ENCODE data around the gene GLI2. TPM values are rescaled to one million over a fixed set of nuclear protein-coding genes. Genes with fewer than 3 reads are reported as not detected.

Gene GLI2
- total RNA-seq, 1 donor from 2014 or later: 42.9 TPM

- H3K27ac Mint-ChIP-seq (ENCODE audit: unreplicated experiment): no peak overlapping the region
- H3K4me3 ChIP-seq (ENCODE audit: insufficient read depth, low read depth, low read length): no peak overlapping the region
These were observed 35.0 kb upstream of the GLI2 start for GRCh38 chr2:120700659-120701058.

GRCh38 chr2:120701096-120701495, 34.6 kb upstream of the GLI2 start:
- Histone ChIP-seq H3K4me2 (ENCODE audit: low read length) (no peak overlapping the region), H3K9ac (ENCODE audit: low read length) (no peak overlapping the region), H3K79me2 (ENCODE audit: insufficient read depth, low read length) (no peaks in the 10 kb centered on the region), H3K9me3 (ENCODE audit: insufficient read depth, low read depth, low read length) (no peaks in the 10 kb centered on the region), H3K27ac (ENCODE audit: low read depth, low read length) (no peak overlapping the region), H3K27me3 (ENCODE audit: insufficient read depth, low read length) (no peaks in the 10 kb centered on the region), H4K20me1 (ENCODE audit: insufficient read depth, low read length) (no peaks in the 10 kb centered on the region), H3K4me3 (ENCODE audit: insufficient read depth, low read depth, low read length) (no peak overlapping the region), H2AFZ (ENCODE audit: low read depth, low read length) (no peak overlapping the region), H3K4me1 (ENCODE audit: insufficient read depth, low read length) (peaks cover under 1% of the 10 kb centered on the region), H3K36me3 (ENCODE audit: insufficient read depth, low read length) (no peaks in the 10 kb centered on the region)
- no peak for FAIRE-seq
- Mint-ChIP-seq H3K4me3 (ENCODE audit: unreplicated experiment) (no peak overlapping the region), H3K4me1 (ENCODE audit: low read depth, unreplicated experiment) (peaks cover 25% of the 10 kb centered on the region), H3K27me3 (ENCODE audit: low read depth, unreplicated experiment) (peaks cover 13% of the 10 kb centered on the region), H3K9me3 (ENCODE audit: unreplicated experiment) (no peaks in the 10 kb centered on the region), H3K36me3 (ENCODE audit: low read depth, unreplicated experiment) (no peaks in the 10 kb centered on the region), H3K27ac (ENCODE audit: unreplicated experiment) (no peak overlapping the region)
- DNase-seq (ENCODE audit: low read depth): no peak
- TF ChIP-seq CTCF (IDR thresholded peaks at IDR 0.05; ENCODE audit: insufficient read depth, low read depth, low read length): no peak
- no peak for TF ChIP-seq EZH2 (IDR thresholded peaks at IDR 0.05; ENCODE audit: insufficient read depth, low read length)

More at GRCh38 chr2:120700659-120701058, 35.0 kb upstream of the GLI2 start:
- H3K4me1 ChIP-seq (ENCODE audit: insufficient read depth, low read length): peaks cover 5% of the 10 kb centered on the region
- Mint-ChIP-seq H3K27me3 (ENCODE audit: low read depth, unreplicated experiment) (peaks cover 12% of the 10 kb centered on the region), H3K4me3 (ENCODE audit: unreplicated experiment) (no peak overlapping the region), H3K36me3 (ENCODE audit: low read depth, unreplicated experiment) (no peaks in the 10 kb centered on the region), H3K9me3 (ENCODE audit: unreplicated experiment) (no peaks in the 10 kb centered on the region), H3K4me1 (ENCODE audit: low read depth, unreplicated experiment) (peaks cover 25% of the 10 kb centered on the region)
- no peak for FAIRE-seq
- no peaks in the 10 kb centered on the region for H4K20me1 ChIP-seq (ENCODE audit: insufficient read depth, low read length)
- H2AFZ ChIP-seq (ENCODE audit: low read depth, low read length): no peak overlapping the region
- TF ChIP-seq CTCF (IDR thresholded peaks at IDR 0.05; ENCODE audit: insufficient read depth, low read depth, low read length) (no peak), EZH2 (IDR thresholded peaks at IDR 0.05; ENCODE audit: insufficient read depth, low read length) (no peak)
- no peaks in the 10 kb centered on the region for H3K9me3 ChIP-seq (ENCODE audit: insufficient read depth, low read depth, low read length)
- no peak overlapping the region for H3K4me2 ChIP-seq (ENCODE audit: low read length)
- H3K36me3 ChIP-seq (ENCODE audit: insufficient read depth, low read length): no peaks in the 10 kb centered on the region
- no peak for DNase-seq (ENCODE audit: low read depth)
- H3K9ac ChIP-seq (ENCODE audit: low read length): no peak overlapping the region
- H3K79me2 ChIP-seq (ENCODE audit: insufficient read depth, low read length): no peaks in the 10 kb centered on the region
- no peaks in the 10 kb centered on the region for H3K27me3 ChIP-seq (ENCODE audit: insufficient read depth, low read length)
- H3K27ac ChIP-seq (ENCODE audit: low read depth, low read length): no peak overlapping the region

- no peak overlapping the region for H3K9ac ChIP-seq (ENCODE audit: low read length)
- H3K27ac ChIP-seq (ENCODE audit: low read depth, low read length): no peak overlapping the region
- no peaks in the 10 kb centered on the region for H3K4me1 ChIP-seq (ENCODE audit: insufficient read depth, low read length)
- Mint-ChIP-seq H3K4me1 (ENCODE audit: low read depth, unreplicated experiment) (peaks cover 25% of the 10 kb centered on the region), H3K9me3 (ENCODE audit: unreplicated experiment) (no peaks in the 10 kb centered on the region), H3K4me3 (ENCODE audit: unreplicated experiment) (no peak overlapping the region), H3K27me3 (ENCODE audit: low read depth, unreplicated experiment) (peaks cover 17% of the 10 kb centered on the region), H3K27ac (ENCODE audit: unreplicated experiment) (no peak overlapping the region), H3K36me3 (ENCODE audit: low read depth, unreplicated experiment) (no peaks in the 10 kb centered on the region)
- H3K36me3 ChIP-seq (ENCODE audit: insufficient read depth, low read length): no peaks in the 10 kb centered on the region
- H3K79me2 ChIP-seq (ENCODE audit: insufficient read depth, low read length): no peaks in the 10 kb centered on the region
- no peak overlapping the region for H3K4me2 ChIP-seq (ENCODE audit: low read length)
- no peak overlapping the region for H3K4me3 ChIP-seq (ENCODE audit: insufficient read depth, low read depth, low read length)
- DNase-seq (ENCODE audit: low read depth) (no peak), FAIRE-seq (no peak)
- H4K20me1 ChIP-seq (ENCODE audit: insufficient read depth, low read length): no peaks in the 10 kb centered on the region
- no peaks in the 10 kb centered on the region for H3K9me3 ChIP-seq (ENCODE audit: insufficient read depth, low read depth, low read length)
- no peak overlapping the region for H2AFZ ChIP-seq (ENCODE audit: low read depth, low read length)
- TF ChIP-seq EZH2 (IDR thresholded peaks at IDR 0.05; ENCODE audit: insufficient read depth, low read length) (no peak), CTCF (IDR thresholded peaks at IDR 0.05; ENCODE audit: insufficient read depth, low read depth, low read length) (no peak)
- H3K27me3 ChIP-seq (ENCODE audit: insufficient read depth, low read length): no peaks in the 10 kb centered on the region
These were observed 34.2 kb upstream of the GLI2 start for GRCh38 chr2:120701499-120701898.

Data from astrocyte (in vitro differentiated cells and primary cell).